Panc1 (cell line): ENCODE measurements around the gene ZNF710. TPM values are rescaled to one million over a fixed set of nuclear protein-coding genes. Genes with fewer than 3 reads are reported as not detected.

Experiments
- ATAC-seq: fragments of 200-7000 bp; cut with Tn5 transposase; 2 replicates; pipeline ENCODE4 v1.9.1; 2020; ENCODE audit warnings: mild to moderate bottlenecking, moderate library complexity
- BruUV-seq: library from RNA; stranded (reverse); fragments of 400-500 nt; replicated peaks from 2 replicates; lab custom pipeline; 2021; lab: Mats Ljungman, UMichigan
- CTCF ChIA-PET: fragments of 300-600 bp; sonication (Branson Sonifier 250); formaldehyde crosslinking; loops from one replicate; lab custom pipeline; 2022; ENCODE audit warnings: antibody characterized with exemption; lab: Charles Lee
- POLR2A ChIA-PET: fragments of 300-600 bp; sonication (Branson Sonifier 250); formaldehyde crosslinking; loops from one replicate; lab custom pipeline; 2022; ENCODE audit warnings: antibody characterized with exemption; lab: Charles Lee
- DNase-seq: peaks from one replicate; pipeline ENCODE4 v3.0.0-alpha.2; 2010; ENCODE audit warnings: low read depth, low spot score
- H3K27ac ChIP-seq: 2 replicates; pipeline ENCODE4 v1.5.1; 2011; ENCODE audit warnings: mild to moderate bottlenecking, low read length, inconsistent platforms
- H3K27me3 ChIP-seq: fragments of 200-500 bp; sonication (Bioruptor generic); 2 replicates; pipeline ENCODE4 v1.6.0; 2014; ENCODE audit warnings: low read length, inconsistent platforms; ENCODE audit not compliant: control insufficient read depth, insufficient read depth
- H3K36me3 ChIP-seq: fragments of 200-500 bp; sonication (Bioruptor generic); 2 replicates; pipeline ENCODE4 v1.5.1; 2014; ENCODE audit warnings: inconsistent platforms, mild to moderate bottlenecking, low read length, moderate library complexity; ENCODE audit not compliant: control insufficient read depth, insufficient read depth
- H3K4me1 ChIP-seq: 2 replicates; pipeline ENCODE4 v1.5.1; 2011; ENCODE audit warnings: inconsistent platforms, mild to moderate bottlenecking, low read length, moderate library complexity; ENCODE audit not compliant: control insufficient read depth, insufficient read depth
- H3K4me3 ChIP-seq, 2 experiments: 2 replicates each; pipeline ENCODE4 v1.5.1; 2011 to 2012; ENCODE audit warnings: low read depth in 2 of 2, low read length in 2 of 2, mild to moderate bottlenecking in 2 of 2, inconsistent platforms in 1 of 2, moderate library complexity in 1 of 2
- H3K9me3 ChIP-seq: fragments of 200-500 bp; sonication (Bioruptor generic); 2 replicates; pipeline ENCODE4 v1.5.1; 2014; ENCODE audit warnings: low read depth, mild to moderate bottlenecking, inconsistent platforms, low read length, moderate library complexity; ENCODE audit not compliant: control insufficient read depth, insufficient read depth
- POLR2AphosphoS5 ChIP-seq: IDR thresholded peaks from 2 replicates; pipeline ENCODE4 v1.6.1; 2012; ENCODE audit warnings: mild to moderate bottlenecking, low read depth, low read length, moderate library complexity
- SIN3A ChIP-seq: IDR thresholded peaks from 2 replicates; pipeline ENCODE4 v1.6.1; 2012; ENCODE audit warnings: low read depth, mild to moderate bottlenecking, low read length, moderate library complexity, borderline replicate concordance; ENCODE audit not compliant: insufficient read depth
- TCF7L2 ChIP-seq: IDR thresholded peaks from 2 replicates; pipeline ENCODE4 v1.6.1; 2011; ENCODE audit warnings: mild to moderate bottlenecking, low read depth, low read length, inconsistent platforms
- in situ Hi-C: cut with HindIII; loops from 2 replicates; pipeline ENCODE4 v1.10.0; 2016; ENCODE audit warnings: low sequenced_read_pairs, low pct_unique_long_range_greater_than_20kb
- intact Hi-C: fragments of 100-400 bp; cut with micrococcal nuclease; formaldehyde crosslinking; loops from one replicate; pipeline ENCODE4 v1.10.0; 2022; ENCODE audit not compliant: unreplicated experiment
- total RNA-seq: library from RNA; stranded (reverse); gene quantifications from one replicate; pipeline ENCODE4 v1.2.1, GENCODE V29; 2021; ENCODE audit not compliant: unreplicated experiment
- TF ChIP-seq, protein P1 (sequence below): fragments of 450-650 bp; IDR thresholded peaks from 2 replicates; pipeline ENCODE4 v1.5.1; 2017; ENCODE audit warnings: mild to moderate bottlenecking
- TF ChIP-seq, protein P2 (sequence below), 2 experiments: IDR thresholded peaks; 2 replicates each; pipeline ENCODE4 v1.6.1; 2011 to 2012; ENCODE audit warnings: low read depth in 2 of 2, control low read depth in 1 of 2, low read length in 1 of 2, mild to moderate bottlenecking in 1 of 2, moderate library complexity in 1 of 2; ENCODE audit not compliant: insufficient read depth in 1 of 2

The ZNF710 gene
- total RNA-seq, 1 experiment from 2014 or later = 15.8 TPM

DNA sequence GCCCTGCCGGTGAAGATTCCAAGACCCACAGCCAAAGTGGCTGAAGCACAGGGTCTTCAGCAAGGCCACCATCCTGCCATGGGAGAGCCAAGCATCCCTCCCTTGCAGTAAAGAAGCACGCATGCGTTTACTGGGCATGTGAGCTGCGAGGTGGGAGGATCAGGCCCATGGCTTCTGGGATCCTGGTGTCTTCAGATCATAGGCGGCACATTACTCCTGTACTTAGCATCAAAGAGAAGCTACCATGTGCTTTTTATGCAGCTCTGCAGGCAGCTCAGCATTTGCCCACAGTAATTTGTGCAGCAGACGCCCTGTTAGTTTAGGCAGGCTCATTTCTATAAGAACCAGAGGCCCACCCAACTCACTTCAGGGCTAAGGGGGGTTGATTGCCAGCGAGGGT is 55.4 kb downstream of the ZNF710 start:
- H3K27ac ChIP-seq = no peak overlapping the region
- DNase-seq (no peak), ATAC-seq (no peak)
- no TSS peak for BruUV-seq
- H3K4me3 ChIP-seq = no peak overlapping the region
- CTCF ChIA-PET = no interaction called here
- TF ChIP-seq, protein P1, sequence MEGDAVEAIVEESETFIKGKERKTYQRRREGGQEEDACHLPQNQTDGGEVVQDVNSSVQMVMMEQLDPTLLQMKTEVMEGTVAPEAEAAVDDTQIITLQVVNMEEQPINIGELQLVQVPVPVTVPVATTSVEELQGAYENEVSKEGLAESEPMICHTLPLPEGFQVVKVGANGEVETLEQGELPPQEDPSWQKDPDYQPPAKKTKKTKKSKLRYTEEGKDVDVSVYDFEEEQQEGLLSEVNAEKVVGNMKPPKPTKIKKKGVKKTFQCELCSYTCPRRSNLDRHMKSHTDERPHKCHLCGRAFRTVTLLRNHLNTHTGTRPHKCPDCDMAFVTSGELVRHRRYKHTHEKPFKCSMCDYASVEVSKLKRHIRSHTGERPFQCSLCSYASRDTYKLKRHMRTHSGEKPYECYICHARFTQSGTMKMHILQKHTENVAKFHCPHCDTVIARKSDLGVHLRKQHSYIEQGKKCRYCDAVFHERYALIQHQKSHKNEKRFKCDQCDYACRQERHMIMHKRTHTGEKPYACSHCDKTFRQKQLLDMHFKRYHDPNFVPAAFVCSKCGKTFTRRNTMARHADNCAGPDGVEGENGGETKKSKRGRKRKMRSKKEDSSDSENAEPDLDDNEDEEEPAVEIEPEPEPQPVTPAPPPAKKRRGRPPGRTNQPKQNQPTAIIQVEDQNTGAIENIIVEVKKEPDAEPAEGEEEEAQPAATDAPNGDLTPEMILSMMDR = no peak
- TF ChIP-seq POLR2AphosphoS5 = no peak
- TF ChIP-seq, protein P2, sequence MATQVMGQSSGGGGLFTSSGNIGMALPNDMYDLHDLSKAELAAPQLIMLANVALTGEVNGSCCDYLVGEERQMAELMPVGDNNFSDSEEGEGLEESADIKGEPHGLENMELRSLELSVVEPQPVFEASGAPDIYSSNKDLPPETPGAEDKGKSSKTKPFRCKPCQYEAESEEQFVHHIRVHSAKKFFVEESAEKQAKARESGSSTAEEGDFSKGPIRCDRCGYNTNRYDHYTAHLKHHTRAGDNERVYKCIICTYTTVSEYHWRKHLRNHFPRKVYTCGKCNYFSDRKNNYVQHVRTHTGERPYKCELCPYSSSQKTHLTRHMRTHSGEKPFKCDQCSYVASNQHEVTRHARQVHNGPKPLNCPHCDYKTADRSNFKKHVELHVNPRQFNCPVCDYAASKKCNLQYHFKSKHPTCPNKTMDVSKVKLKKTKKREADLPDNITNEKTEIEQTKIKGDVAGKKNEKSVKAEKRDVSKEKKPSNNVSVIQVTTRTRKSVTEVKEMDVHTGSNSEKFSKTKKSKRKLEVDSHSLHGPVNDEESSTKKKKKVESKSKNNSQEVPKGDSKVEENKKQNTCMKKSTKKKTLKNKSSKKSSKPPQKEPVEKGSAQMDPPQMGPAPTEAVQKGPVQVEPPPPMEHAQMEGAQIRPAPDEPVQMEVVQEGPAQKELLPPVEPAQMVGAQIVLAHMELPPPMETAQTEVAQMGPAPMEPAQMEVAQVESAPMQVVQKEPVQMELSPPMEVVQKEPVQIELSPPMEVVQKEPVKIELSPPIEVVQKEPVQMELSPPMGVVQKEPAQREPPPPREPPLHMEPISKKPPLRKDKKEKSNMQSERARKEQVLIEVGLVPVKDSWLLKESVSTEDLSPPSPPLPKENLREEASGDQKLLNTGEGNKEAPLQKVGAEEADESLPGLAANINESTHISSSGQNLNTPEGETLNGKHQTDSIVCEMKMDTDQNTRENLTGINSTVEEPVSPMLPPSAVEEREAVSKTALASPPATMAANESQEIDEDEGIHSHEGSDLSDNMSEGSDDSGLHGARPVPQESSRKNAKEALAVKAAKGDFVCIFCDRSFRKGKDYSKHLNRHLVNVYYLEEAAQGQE (IDR thresholded peaks at IDR 0.05; ENCODE audit: insufficient read depth in 1 of 2, low read depth in 2 of 2, low read length in 1 of 2) = no peak
- no peak for TF ChIP-seq TCF7L2
- TF ChIP-seq SIN3A = no peak
- in situ Hi-C loops (no loop called here), intact Hi-C loops (no loop called here)
- H3K9me3 ChIP-seq = no peaks in the 10 kb centered on the region
- peaks cover 9% of the 10 kb centered on the region for H3K4me1 ChIP-seq
- POLR2A ChIA-PET = interaction anchor here (0.6 kb wide), 1 partner anchor 16 kb away, joined by 7 read pairs; no protein-coding TSS in a partner anchor
- no peaks in the 10 kb centered on the region for H3K27me3 ChIP-seq
- H3K36me3 ChIP-seq = no peaks in the 10 kb centered on the region

DNA sequence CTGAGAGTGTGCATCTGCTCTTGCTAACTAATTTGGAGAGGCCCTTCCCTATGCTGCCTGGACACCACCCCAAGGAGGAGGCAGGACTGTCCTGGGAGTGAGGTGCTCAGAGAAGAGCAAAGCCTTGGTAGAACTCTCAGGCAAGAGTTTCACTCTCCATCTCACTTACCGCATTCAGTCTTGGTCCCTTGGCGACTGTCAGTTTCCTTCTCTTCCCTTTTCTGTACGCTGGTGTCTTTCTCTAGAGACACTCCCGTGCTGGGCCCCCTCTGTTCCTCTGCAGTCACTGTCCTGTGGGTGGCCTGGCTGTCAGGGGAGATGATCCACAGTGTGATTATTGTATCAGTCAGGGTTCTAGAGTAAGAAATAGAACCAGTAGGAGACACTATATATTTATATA is 57.2 kb downstream of the ZNF710 start:
- ChIA-PET POLR2A (interaction anchor here (0.6 kb wide), 1 partner anchor 56 kb away, joined by 4 read pairs; no protein-coding TSS in a partner anchor), CTCF (no interaction called here)
- DNase-seq (no peak), ATAC-seq (no peak)
- Histone ChIP-seq H3K4me3 (no peak overlapping the region), H3K27me3 (no peaks in the 10 kb centered on the region), H3K36me3 (no peaks in the 10 kb centered on the region), H3K4me1 (peaks cover 25% of the 10 kb centered on the region), H3K27ac (no peak overlapping the region), H3K9me3 (no peaks in the 10 kb centered on the region)
- no TSS peak for BruUV-seq
- intact Hi-C loops = no loop called here
- in situ Hi-C loops = no loop called here
- TF ChIP-seq TCF7L2 = no peak
- TF ChIP-seq POLR2AphosphoS5 = no peak
- TF ChIP-seq, protein P1 = no peak
- TF ChIP-seq SIN3A = no peak
